ENCODE measurements around the gene VPS35L. TPM values are rescaled to one million over a fixed set of nuclear protein-coding genes. Genes with fewer than 3 reads are reported as not detected.

VPS35L gene
- total RNA-seq, 1 donor from 2014 or later: 60.0 TPM

DNA sequence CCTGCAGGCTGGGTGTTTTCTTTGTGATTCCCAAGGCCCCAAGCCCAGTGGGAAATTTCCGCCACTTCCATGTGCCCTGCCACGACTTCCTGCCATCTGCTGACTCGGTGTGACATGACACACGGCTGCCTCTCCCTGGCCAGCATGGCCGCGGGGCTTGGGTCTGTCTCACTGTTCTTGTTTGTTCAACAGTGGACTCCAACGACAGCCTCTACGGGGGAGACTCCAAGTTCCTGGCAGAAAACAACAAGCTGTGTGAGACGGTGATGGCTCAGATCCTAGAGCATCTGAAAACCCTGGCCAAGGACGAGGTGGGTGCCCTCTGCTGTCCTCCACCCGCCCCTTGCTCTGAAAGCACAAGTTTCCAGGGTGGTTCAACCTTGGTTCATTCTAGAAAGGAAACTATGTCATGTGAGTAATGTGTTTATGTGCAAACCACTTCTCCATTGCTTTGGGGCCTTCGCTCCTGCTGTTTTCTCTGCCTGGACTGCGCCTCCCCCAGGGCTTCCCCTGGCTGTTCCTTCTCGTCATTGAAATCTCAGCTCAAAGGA is 135.7 kb downstream of the VPS35L start:
- no peak for DNase-seq (ENCODE audit: low spot score)
- peaks cover 12% of the 10 kb centered on the region for H3K36me3 Mint-ChIP-seq (ENCODE audit: low read depth, unreplicated experiment)
- TF ChIP-seq, protein P1, sequence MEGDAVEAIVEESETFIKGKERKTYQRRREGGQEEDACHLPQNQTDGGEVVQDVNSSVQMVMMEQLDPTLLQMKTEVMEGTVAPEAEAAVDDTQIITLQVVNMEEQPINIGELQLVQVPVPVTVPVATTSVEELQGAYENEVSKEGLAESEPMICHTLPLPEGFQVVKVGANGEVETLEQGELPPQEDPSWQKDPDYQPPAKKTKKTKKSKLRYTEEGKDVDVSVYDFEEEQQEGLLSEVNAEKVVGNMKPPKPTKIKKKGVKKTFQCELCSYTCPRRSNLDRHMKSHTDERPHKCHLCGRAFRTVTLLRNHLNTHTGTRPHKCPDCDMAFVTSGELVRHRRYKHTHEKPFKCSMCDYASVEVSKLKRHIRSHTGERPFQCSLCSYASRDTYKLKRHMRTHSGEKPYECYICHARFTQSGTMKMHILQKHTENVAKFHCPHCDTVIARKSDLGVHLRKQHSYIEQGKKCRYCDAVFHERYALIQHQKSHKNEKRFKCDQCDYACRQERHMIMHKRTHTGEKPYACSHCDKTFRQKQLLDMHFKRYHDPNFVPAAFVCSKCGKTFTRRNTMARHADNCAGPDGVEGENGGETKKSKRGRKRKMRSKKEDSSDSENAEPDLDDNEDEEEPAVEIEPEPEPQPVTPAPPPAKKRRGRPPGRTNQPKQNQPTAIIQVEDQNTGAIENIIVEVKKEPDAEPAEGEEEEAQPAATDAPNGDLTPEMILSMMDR (IDR thresholded peaks at IDR 0.05; ENCODE audit: unreplicated experiment): no peak

DNA sequence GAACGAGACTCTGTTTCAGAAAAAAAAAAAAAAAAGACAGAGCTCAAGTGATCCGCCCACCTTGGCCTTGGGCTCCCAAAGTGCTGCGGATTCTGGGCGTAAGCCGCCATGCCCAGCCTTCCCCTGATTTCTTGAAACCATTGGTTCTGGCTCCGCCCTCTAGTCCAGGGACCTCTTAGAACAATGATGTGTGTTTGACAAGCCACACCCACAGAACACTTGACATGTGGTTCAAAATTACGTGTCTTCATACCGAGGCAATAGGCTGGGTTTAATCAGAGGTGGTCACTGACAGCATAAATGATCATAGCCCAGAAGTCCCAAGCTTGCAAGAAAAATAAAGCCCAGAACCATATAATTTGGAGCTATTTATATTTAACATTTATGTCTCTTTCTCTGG is 139.5 kb downstream of the VPS35L start:
- TF ChIP-seq, protein P1 (IDR thresholded peaks at IDR 0.05; ENCODE audit: unreplicated experiment): no peak
- Mint-ChIP-seq H3K27me3 (ENCODE audit: unreplicated experiment) (no peaks in the 10 kb centered on the region), H3K9me3 (ENCODE audit: unreplicated experiment) (no peaks in the 10 kb centered on the region), H3K36me3 (ENCODE audit: low read depth, unreplicated experiment) (peaks cover 19% of the 10 kb centered on the region), H3K4me1 (ENCODE audit: unreplicated experiment) (peaks cover 24% of the 10 kb centered on the region), H3K4me3 (ENCODE audit: unreplicated experiment) (no peak overlapping the region), H3K27ac (ENCODE audit: unreplicated experiment) (no peak overlapping the region)
- no peak for DNase-seq (ENCODE audit: low spot score)

More for the DNA sequence above, 135.7 kb downstream of the VPS35L start:
- H3K27ac Mint-ChIP-seq (ENCODE audit: unreplicated experiment): peak overlapping the region; percentile 74
- no peaks in the 10 kb centered on the region for H3K9me3 Mint-ChIP-seq (ENCODE audit: unreplicated experiment)
- peaks cover 17% of the 10 kb centered on the region for H3K4me1 Mint-ChIP-seq (ENCODE audit: unreplicated experiment)
- H3K27me3 Mint-ChIP-seq (ENCODE audit: unreplicated experiment): no peaks in the 10 kb centered on the region
- no peak overlapping the region for H3K4me3 Mint-ChIP-seq (ENCODE audit: unreplicated experiment)

DNA sequence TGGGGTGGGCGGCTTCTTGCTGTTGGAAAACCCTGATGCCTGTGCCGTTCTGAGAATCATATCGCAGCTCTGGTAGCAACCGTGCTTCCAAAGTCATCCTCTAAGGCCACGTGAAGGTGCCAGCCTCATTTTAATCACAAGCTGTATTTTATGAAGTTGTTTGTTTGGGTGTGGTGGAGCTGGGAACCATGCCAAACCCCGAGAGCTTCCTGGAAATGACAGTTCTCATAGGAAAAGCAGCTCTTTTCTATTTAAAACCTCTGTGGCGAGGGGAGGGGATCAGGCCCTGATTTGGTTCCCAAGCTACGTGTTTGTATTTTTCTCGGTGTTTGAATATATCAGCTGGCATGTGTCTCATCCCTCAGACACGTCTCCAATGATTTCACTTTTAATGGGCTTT is 140.8 kb downstream of the VPS35L start:
- peaks cover 27% of the 10 kb centered on the region for H3K36me3 Mint-ChIP-seq (ENCODE audit: low read depth, unreplicated experiment)
- TF ChIP-seq, protein P1 (IDR thresholded peaks at IDR 0.05; ENCODE audit: unreplicated experiment): no peak
- H3K27me3 Mint-ChIP-seq (ENCODE audit: unreplicated experiment): no peaks in the 10 kb centered on the region
- no peak overlapping the region for H3K4me3 Mint-ChIP-seq (ENCODE audit: unreplicated experiment)
- DNase-seq (ENCODE audit: low spot score): no peak
- H3K9me3 Mint-ChIP-seq (ENCODE audit: unreplicated experiment): no peaks in the 10 kb centered on the region
- H3K4me1 Mint-ChIP-seq (ENCODE audit: unreplicated experiment): peaks cover 14% of the 10 kb centered on the region
- peak overlapping the region; percentile 24 for H3K27ac Mint-ChIP-seq (ENCODE audit: unreplicated experiment)

DNA sequence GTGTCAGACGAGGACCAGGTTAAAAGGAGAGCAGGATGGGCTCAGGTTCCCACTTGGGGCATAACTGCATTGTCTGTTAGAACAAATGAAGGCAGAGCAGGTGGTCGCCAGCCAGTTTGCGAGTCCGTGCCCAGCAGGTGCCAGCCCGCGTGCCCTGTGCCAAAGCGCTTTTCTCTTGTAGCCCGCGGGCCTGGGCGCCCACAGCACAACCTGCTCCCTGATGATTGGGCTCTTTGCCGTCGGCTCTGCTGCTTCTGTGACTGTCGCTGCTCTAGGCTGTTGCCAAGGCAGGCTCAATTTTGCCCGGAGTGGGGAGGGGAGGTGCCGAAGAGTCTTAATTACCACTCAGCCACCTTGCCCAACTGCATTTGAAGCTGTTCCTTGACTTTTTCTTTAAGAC is 141.5 kb downstream of the VPS35L start:
- Mint-ChIP-seq H3K4me3 (ENCODE audit: unreplicated experiment) (no peak overlapping the region), H3K27ac (ENCODE audit: unreplicated experiment) (peak overlapping the region; percentile 30), H3K9me3 (ENCODE audit: unreplicated experiment) (no peaks in the 10 kb centered on the region), H3K27me3 (ENCODE audit: unreplicated experiment) (no peaks in the 10 kb centered on the region), H3K36me3 (ENCODE audit: low read depth, unreplicated experiment) (peaks cover 22% of the 10 kb centered on the region), H3K4me1 (ENCODE audit: unreplicated experiment) (peaks cover 11% of the 10 kb centered on the region)
- TF ChIP-seq, protein P1 (IDR thresholded peaks at IDR 0.05; ENCODE audit: unreplicated experiment): no peak
- no peak for DNase-seq (ENCODE audit: low spot score)

DNA sequence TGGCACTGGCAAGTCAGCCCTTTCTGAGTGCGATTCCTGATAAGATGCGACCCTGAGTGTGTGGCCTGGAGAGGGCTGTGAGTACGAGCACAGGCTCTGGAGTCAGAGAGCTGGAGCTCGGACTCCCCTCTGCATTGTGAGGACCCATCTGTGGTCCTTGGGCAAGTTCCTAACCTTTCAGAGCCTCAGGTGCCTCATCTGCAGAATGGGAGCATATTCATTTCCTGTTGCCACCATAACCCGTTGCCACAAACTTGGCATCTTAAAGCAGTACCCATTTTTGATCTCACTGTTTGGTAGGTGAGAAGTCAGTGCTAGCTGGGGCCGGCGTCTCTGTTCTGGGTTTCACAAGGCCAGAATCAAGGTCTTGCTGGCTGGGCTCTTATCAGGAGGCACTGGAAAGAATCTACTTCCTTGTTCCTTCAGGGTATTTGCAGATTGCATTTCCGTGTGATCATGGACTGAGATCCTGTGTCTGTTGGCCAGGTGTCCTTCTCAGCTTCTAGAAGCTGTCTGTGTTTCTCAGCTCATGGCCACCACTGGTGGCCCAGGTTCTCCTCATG is 142.3 kb downstream of the VPS35L start:
- Mint-ChIP-seq H3K9me3 (ENCODE audit: unreplicated experiment) (no peaks in the 10 kb centered on the region), H3K4me3 (ENCODE audit: unreplicated experiment) (no peak overlapping the region), H3K4me1 (ENCODE audit: unreplicated experiment) (peaks cover 11% of the 10 kb centered on the region), H3K36me3 (ENCODE audit: low read depth, unreplicated experiment) (peaks cover 27% of the 10 kb centered on the region), H3K27ac (ENCODE audit: unreplicated experiment) (peak overlapping the region; percentile 76), H3K27me3 (ENCODE audit: unreplicated experiment) (no peaks in the 10 kb centered on the region)
- DNase-seq (ENCODE audit: low spot score): no peak
- TF ChIP-seq, protein P1 (IDR thresholded peaks at IDR 0.05; ENCODE audit: unreplicated experiment): no peak

Data from endothelial cell (in vitro differentiated cells).